ENCODE measurements around the gene GFAP. TPM values are rescaled to one million over a fixed set of nuclear protein-coding genes. Genes with fewer than 3 reads are reported as not detected.

GFAP gene
- total RNA-seq, 4 donors from 2014 or later: 1.6 to 37.2 (median 7.3) TPM

- no peak for DNase-seq (ENCODE audit: low spot score in 2 of 2)
- 85 to 87% methylated on average over 14 of the region's 14 CpGs for WGBS, 2 donors
These were observed 2.3 kb downstream of the GFAP start for GRCh38 chr17:44912763-44913544.

GRCh38 chr17:44911133-44912001 lies 3.9 kb downstream of the GFAP start:
- no peak overlapping the region for H3K27ac ChIP-seq
- H3K27me3 ChIP-seq: peaks cover 0 to 25% of the 10 kb centered on the region in 2 donors
- peak overlapping the region in 3 of 4 donors; percentile 8 to 40 (median 27) for H3K4me3 ChIP-seq
- H3K4me1 ChIP-seq: peaks cover 0 to 39% (median 21%) of the 10 kb centered on the region in 4 donors
- no peaks in the 10 kb centered on the region for H3K9me3 ChIP-seq
- TF ChIP-seq POLR2A (IDR thresholded peaks at IDR 0.05) (no peak), CTCF (IDR thresholded peaks at IDR 0.05) (peak; percentile 42 to 57 (median 53))
- WGBS, 2 donors: 14 to 17% methylated on average over 34 to 47 of the region's 56 CpGs
- DNase-seq (ENCODE audit: low spot score in 2 of 2): peak in 1 of 2 donors; percentile 19
- no peaks in the 10 kb centered on the region for H3K36me3 ChIP-seq

More at GRCh38 chr17:44912763-44913544, 2.3 kb downstream of the GFAP start:
- no peak overlapping the region for H3K4me3 ChIP-seq
- TF ChIP-seq EP300 (IDR thresholded peaks at IDR 0.05): no peak
- TF ChIP-seq POLR2A (IDR thresholded peaks at IDR 0.05): no peak
- no peak for TF ChIP-seq CTCF (IDR thresholded peaks at IDR 0.05)
- no peaks in the 10 kb centered on the region for H3K9me3 ChIP-seq
- peaks cover 0 to 25% of the 10 kb centered on the region in 2 donors for H3K27me3 ChIP-seq
- no peaks in the 10 kb centered on the region for H3K36me3 ChIP-seq
- peaks cover 0 to 53% (median 26%) of the 10 kb centered on the region in 4 donors for H3K4me1 ChIP-seq
- peak overlapping the region in 1 of 4 donors; percentile 6 for H3K27ac ChIP-seq

GRCh38 chr17:44910231-44911106 lies 4.8 kb downstream of the GFAP start:
- no peak for DNase-seq (ENCODE audit: low spot score in 2 of 2)
- H3K4me3 ChIP-seq: no peak overlapping the region
- H3K9me3 ChIP-seq: no peaks in the 10 kb centered on the region
- H3K36me3 ChIP-seq: no peaks in the 10 kb centered on the region
- no peak for TF ChIP-seq EP300 (IDR thresholded peaks at IDR 0.05)
- H3K4me1 ChIP-seq: peaks cover 0 to 30% (median 14%) of the 10 kb centered on the region in 4 donors
- 86 to 90% methylated on average over 13 of the region's 13 CpGs for WGBS, 2 donors
- peaks cover 0 to 25% of the 10 kb centered on the region in 2 donors for H3K27me3 ChIP-seq
- no peak overlapping the region for H3K27ac ChIP-seq

- DNase-seq (ENCODE audit: low spot score in 2 of 2): no peak
- TF ChIP-seq POLR2A (IDR thresholded peaks at IDR 0.05): no peak
- no peaks in the 10 kb centered on the region for H3K36me3 ChIP-seq
- H3K27ac ChIP-seq: no peak overlapping the region
- H3K27me3 ChIP-seq: peaks cover 0 to 25% of the 10 kb centered on the region in 2 donors
- H3K9me3 ChIP-seq: no peaks in the 10 kb centered on the region
- no peak overlapping the region for H3K4me3 ChIP-seq
- peaks cover 0 to 23% (median 8%) of the 10 kb centered on the region in 4 donors for H3K4me1 ChIP-seq
- 67% methylated on average over 11 of the region's 11 CpGs for WGBS, 2 donors
These were observed 5.6 kb downstream of the GFAP start for GRCh38 chr17:44909681-44910144.

- no peak overlapping the region for H3K27ac ChIP-seq
- no peak for DNase-seq (ENCODE audit: low spot score in 2 of 2)
- TF ChIP-seq EP300 (IDR thresholded peaks at IDR 0.05) (no peak), POLR2A (IDR thresholded peaks at IDR 0.05) (no peak), CTCF (IDR thresholded peaks at IDR 0.05) (no peak)
- H3K36me3 ChIP-seq: no peaks in the 10 kb centered on the region
- peaks cover 0 to 16% (median 7%) of the 10 kb centered on the region in 4 donors for H3K4me1 ChIP-seq
- peaks cover 0 to 25% of the 10 kb centered on the region in 2 donors for H3K27me3 ChIP-seq
- no peak overlapping the region for H3K4me3 ChIP-seq
- WGBS, 2 donors: 87 to 93% methylated on average over 10 of the region's 10 CpGs
- H3K9me3 ChIP-seq: no peaks in the 10 kb centered on the region
These were observed 6.5 kb downstream of the GFAP start for GRCh38 chr17:44908761-44909326.
